Stimulated activated CD4-positive, alpha-beta T cell treated with anti-CD3 and anti-CD28 coated beads, Interleukin-2, amount 100 ng/mL, for 48 hours (primary cell): Measurements from ENCODE around the gene RFX3.

Source experiments
- DNase-seq, 2 donors: peaks; one replicate each; pipeline ENCODE4 v3.0.0-alpha.2; 2020

RFX3 gene

DNA sequence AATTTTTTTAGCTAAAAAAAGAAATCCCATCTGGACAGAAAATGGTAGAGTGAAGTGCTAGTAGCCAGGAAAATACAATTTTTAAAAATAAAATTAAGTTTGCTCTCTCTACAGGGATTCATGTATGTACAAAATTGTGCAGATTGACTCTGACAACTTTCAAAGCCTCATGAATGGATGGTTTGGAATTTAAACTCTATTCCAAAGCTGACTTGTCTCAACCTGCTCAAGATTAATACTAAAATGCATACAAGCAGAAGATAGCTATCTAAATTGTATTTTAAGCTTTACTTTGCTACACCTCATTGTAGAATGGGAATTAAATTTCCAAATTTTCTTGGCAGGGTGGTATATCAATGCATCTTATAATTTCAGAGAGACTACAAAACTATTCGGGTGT lies 257.6 kb downstream of the RFX3 start:
- no peak for DNase-seq

DNA sequence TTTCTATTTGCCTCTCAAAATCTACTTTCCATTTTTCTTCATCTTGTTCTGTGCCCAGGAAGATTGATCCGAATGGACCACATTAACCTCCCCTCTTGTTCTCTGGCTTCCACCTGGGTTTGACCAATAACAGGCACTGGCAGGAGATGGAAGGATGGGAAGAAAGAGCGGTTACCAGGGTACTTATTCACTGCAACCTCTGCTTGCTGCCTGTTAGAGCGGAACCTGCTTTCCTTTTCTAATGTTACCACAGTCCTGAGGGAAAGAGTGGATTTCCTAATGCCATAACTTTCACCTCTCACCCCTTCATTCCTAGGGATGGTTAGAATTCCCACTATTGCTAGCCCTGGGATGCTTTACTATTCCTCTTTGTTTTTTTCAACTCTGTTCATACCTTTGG lies 262.1 kb downstream of the RFX3 start:
- no peak for DNase-seq

DNA sequence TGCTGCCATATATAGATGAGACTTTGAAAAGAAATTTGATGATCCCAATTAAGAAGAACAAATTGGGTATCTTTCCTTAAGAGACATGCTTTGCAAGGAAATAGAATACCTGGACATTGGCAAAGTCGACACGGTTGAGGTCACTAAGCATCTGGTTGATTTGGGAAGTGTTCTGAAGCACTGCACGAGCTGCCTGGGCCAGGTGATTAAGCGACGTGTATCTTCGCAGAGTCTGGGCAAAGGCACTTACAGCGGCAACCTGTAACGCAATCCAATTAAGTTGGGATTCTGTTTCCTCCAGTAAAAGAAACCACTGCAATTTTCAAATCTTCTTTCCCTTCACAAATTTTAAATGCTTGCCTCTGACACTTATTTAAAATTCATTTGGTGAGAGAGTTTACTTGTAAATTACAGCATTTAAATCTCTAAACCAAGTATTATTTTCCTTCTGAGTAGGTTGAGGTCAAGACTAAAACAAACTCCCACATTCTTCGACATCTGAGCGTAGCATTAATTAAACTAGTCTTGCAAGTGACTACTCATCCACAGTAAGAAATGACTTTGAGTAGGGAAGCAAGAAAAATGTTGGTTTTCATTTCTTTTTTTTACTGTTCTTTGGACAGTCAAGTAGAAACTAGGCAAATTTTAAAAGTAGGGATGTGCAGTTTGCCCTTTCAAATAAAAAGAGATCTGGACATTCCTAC lies 262.8 kb downstream of the RFX3 start:
- no peak for DNase-seq

DNA sequence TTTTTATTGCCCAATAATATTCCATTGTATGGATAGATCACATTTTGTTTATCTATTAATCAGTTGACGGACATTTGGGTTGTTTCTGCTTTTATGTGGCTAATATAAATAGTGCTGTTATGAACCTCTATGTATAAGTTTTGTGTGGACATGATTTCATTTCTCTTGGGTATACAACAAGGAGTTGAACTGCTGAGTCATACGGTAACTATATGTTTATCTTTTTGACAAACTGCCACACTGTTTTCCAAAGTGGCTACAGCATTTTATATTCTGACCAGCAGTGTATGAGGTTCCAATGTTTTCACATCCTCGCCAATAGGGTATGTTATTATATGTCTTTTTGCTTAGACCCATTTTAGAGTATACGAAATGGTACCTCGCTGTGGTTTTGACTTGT lies 264.3 kb downstream of the RFX3 start:
- DNase-seq: no peak

DNA sequence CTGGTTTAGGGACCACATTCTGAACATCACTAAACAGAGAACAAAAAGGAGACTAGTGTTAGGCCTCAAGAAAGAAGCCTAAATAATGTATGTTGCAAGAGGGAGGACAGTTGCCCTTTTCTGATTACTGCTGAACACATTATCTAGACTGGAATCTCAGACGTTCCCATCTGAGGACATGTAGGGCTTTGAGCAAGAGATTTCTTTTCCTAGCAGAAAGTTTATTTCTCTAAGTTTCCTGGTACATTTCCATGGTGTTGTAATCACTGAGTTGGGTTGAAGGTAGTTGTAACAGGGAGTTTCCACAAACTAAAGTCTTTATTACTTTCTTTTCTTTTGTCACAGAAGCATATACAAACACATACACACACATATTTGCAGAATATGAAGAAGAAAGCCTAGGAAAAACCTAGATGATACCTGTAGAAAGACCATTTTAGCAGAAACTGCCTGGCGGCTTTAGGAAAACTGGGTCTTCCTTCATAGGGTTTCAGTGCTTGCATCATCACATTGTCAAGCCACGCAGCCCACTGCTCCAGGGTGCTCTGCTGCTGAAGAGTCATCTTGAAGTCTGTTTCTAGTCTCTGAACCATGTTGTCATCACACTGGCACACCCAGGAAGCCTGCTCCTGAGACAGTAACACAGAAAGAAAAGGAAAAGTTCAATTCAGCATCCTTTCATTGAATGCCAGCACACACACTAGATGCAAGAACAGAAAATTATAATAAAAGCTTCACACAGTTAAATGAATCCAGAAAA lies 269.1 kb downstream of the RFX3 start:
- DNase-seq: no peak

DNA sequence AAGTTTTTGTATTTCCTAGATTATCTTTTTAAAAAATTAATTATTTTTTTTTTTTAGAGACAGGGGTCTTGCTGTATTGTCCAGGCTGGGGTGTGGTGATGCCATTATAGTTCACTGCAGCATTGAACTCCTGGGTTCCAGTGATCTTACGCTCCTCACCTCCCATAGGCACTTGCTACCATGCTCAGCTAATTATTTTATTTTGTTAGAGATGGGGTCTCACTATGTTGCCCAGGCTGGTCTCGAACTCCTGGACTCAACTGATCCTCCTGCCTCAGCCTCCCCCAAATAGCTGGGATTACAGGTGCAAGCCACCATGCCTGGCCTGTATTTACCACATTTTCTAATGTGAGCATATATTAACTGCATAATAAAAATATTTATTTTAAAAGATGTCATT lies 274.5 kb downstream of the RFX3 start:
- DNase-seq: no peak

DNA sequence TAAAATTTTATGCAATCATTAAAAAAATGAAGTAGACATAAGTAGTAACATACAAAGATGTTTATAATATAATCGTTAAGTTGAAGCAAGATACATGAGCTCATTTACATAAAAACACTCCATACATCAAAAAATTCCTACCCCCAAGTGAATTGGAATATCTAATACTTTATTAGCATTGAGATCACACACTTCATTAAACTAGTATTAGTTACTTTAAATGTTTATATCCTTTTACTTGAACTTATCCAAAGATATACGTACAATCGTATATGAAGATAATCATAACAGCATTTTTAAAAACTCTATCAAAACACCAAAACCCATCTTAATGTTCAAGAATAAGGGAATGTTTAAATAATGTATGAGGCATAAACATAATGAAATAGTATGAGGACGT lies 275.1 kb downstream of the RFX3 start:
- DNase-seq: no peak

DNA sequence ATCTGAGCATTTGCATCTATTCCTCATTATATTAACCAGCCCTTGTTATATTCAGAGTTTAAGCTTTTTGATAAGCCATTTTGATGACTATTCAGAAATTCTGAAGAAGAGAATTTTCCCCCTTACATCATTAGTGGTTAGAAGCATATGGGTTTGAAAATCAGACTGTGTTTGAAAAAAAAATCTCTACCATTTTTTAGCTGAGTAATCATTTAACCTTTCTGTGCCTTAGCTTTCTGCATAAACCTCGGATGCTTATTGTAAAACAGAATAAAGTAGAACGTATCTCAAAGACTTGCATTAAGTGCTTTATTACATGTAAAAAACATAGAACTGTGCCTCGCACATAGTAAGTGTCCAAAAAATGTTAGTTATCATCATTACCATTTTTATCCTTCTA lies 278.6 kb downstream of the RFX3 start:
- DNase-seq: no peak

DNA sequence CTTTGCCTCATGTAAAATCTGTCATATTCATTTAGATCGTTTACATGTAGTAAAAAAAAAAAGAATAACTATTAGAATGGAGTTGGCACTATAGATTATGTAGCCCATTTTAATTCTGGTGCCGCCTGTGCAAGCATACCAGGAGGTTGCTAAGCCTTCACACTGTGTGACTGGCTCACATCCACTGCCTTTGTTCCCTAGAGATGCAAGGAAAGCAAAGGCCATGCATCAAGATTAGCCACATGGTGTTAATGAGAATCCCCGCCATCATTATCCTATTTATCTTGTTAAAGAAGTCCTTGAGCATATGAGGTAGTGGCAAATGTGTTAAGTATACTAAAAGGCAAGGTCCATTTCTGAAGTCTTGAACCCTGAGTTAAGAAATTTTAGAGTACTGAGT lies 279.6 kb downstream of the RFX3 start:
- no peak for DNase-seq

DNA sequence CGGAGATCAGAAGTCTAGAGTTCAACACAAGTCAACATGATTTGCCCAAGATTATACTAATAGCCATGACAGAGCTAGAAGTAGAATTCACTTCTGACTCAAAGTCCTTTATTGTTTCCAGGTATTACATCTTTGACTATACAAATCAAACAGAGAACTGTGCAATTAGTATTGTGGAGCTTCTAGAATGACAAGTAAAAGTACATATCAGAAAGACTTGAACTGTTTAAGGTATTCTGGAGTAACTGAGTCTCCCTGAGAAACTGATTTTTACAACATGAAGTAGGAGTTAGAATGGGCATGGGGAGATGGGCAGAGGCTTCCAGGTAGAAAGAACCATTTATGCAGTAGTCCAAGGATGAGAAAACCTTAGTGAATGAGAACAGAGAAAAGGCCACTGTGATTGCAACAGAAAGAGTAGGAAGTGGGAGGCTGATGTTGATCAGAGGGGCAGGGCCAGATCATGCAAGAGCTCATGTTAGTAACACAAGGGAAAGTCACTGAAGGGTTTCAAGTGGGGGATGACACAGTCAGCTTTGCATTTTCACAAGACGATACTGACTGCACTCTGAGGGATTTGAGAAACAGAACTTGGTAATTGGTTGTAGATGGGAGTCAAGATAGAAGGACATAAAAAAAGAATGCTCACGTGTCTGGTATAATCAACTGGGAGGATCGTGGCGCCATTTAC lies 280.7 kb downstream of the RFX3 start:
- DNase-seq: no peak

DNA sequence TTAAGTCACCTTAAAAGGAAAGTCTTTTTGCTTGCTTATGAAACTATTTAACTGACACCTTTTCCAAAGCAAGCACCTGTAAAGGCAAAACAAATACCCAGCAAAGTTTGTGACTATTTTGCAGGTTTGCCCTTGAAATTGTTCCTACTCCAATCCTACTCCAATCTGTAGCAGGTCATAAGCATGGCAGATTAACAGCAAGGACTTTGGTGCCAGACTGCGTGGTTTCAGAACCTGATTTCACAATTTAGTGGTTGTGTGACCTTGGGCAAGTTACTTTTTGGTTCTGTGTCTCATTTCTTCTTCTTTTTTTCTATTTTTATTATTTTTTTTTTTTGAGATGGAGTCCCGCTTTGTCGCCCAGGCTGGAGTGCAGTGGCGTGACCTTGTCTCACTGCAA lies 282.1 kb downstream of the RFX3 start:
- no peak for DNase-seq

DNA sequence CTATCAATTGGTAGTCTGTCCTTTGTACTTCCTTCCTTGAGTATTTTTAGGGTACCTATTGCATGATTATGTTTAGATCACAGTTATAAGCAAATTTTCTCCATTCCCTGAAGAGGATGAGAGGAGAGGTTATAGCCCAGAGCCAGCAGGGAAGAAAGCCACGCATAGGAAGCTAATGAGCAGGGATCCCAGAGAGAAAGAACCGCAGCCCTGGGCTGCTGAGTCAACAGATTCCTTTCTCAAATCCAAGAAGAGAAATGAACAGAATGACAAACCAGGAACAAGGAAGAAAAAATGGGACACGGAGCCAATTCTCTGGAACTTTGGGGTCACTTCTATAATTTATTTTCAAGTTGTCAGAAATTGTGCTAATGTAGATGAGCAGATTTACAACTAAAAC lies 284.5 kb downstream of the RFX3 start:
- DNase-seq: no peak

DNA sequence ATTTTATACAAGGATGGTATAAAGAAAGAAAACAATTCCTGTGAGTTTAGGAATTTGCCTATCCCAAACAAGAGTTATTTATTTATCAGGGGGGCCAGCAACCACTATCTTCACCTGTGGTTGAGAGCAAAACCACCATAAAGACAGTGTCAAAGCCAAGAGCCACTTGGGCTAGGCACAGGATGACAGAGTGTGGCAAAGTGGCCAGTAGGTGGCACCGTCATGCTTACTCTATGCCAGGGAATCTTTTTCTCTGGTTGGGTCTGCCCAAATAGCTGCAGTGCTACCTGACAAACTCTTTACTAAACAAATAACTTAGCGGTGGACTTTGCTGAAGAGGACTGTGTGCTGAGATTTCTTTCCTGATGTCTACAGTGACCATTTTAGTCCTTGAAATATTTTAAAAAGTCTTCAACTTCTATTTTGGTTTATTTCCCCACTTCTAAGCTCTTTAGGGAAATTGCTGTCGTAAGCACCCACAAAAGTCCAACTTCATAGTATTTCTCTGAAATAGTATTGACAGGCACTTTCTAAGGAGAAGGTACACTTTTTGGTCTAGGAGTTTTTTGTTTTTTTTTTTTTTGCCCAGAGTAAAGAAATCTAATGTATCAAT lies 285.0 kb downstream of the RFX3 start:
- DNase-seq: peak; percentile 63

DNA sequence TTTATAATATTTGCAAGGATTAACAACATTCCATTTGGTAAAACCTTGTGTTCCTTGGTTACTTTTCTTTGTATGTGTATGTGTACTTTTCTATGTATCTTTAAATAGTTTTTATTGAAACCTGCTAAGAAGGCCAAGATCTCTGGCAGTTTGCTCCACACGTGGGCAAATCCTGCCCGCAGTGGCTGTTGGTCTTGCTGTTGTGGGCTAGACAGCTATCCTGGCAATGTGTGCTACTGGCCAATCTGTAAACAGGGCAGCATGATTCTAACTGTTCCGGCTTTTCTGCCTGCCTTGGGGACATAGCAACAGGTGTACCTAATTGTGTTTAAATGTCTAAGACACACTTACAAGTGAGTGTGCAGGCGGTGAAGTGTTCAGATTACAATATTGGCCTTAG lies 286.6 kb downstream of the RFX3 start:
- DNase-seq: no peak

DNA sequence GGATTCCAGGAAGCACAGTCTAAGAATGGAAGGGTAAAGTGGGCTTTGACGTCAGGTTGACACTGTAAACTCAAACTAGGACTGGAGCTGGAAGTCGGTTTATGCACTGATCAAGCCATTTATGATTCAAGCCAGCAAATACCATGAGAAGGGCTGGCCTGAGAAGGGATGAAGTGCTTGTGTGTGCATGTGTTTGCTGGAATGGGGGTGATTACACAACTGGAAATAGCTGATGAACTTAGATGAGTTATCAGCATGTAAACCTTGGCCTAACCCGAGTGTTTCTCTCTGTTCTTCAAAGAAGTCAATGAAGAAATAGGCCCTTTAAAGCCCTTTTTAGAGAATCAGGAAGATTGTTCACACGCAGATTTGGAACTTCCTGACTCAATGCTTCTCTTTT lies 287.6 kb downstream of the RFX3 start:
- no peak for DNase-seq

DNA sequence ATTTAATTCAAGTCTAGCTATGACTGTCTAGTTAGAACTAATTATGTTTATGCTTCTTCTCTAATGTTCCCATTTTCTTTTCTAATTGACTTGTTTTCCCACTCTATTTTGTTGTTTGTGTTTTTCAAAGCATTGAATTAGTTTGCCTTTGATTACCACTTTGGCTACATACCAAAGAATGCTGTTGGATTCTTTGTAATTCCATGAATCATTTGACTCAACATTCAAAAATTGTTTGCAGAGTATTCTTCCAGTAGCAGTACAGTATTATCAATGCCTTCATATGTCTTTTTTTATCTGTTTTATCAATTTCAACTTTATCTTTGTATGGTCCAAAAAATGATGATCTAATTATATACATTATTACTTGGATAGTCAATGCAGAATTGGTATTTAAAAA lies 288.7 kb downstream of the RFX3 start:
- DNase-seq: no peak

DNA sequence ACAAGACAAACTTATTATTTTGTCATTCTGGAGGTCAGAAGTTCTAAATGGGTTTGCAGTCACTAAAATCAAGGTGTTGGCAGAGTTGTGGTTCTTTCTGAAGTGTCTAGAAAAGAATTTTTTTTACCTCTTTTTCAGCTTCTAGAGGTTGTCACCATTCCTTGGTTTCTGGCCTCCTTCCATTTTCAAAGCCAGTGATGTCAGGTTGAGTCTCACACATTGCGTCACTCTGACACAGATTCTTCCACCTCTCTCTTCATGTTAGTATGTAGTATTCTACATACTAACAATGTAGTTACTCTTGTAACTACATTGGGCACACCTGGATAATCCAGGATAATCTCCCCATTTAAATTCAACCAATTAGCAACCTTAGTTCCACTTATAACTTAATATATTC lies 290.3 kb downstream of the RFX3 start:
- DNase-seq: no peak

DNA sequence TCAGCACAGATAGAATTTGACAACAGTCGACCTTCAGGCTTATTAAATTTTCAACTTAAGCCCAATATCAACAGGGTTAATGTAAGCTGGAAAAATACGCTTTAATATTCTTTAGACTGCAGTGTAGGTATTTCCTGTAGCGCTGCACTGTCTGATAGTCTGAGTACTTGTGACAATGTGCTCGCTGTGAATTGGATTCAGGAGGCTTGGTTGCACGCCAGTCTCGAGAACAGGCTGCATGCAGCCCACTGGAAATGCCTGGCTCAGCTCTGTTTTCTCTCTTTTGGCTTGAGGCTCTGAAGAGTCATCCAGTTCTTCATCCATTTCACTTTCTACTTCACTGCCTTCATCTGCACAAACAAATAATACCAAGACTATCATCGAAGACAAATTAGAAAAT lies 300.9 kb downstream of the RFX3 start:
- DNase-seq: no peak

DNA sequence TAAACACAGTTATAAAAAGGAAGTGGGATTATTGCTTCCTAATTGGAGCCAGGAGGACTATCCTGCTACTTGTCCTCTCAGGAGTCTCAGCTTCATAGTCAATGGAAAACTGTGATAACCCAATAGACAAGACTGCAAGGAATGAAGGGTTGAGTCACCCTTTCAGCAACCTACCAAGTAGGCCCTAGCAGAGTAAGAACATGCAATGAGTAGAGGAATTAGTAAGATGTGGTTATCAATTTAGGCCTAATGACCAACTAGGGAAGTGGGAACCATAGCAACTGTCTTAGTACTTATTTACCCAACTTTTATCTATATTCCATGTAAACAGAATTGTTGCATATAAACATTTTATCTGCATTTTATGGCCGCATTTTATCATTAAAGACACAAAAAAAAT lies 310.1 kb downstream of the RFX3 start:
- no peak for DNase-seq

DNA sequence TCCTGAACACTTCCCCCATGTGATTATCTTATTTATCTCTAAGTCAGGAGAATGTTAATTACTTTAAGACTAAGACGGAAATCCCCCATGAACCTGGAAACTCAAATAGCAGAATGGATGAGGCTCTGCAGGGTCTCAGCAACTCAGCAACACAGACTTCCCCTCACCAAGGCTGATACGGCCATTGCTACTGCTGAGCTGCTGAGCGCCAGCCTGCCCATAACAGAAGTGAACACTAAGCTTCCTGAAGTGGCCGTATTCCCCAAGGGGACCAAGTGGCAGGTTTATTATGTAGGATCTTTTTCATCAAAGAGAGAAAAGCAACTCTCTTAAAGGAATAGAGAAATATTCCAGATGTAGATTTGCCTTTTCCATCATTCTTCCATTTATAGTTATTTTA lies 311.1 kb downstream of the RFX3 start:
- DNase-seq: no peak

DNA sequence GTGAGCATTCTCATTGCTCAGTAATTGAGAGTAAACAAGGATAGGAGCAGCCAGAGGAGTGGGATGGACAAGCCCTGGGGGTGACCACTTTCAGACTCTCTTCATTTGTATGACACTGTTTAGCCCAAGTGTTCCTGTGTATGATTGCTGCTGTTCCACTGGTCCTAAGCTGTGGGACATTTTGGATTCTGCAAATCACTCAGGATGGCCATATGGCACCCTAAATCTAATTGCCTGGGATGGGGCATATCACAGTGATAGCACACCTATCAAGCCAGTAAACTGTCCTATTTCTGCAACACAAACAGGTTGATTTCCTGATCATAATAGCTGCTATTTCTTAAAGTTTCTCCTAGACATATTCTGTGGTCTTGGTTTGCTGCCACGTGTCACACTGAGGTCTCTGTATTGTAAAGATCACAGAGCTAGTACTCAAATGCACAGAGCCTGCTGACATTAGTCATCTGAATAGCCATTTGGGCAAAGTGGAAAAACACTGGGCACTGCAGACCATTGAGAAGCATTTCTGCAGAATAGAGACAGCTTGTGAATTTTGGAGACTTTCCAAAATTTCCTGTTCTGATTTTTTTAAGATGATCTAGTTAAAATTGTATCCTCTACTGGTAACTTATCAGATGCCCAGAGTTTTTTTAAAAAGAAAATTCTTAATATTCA lies 320.2 kb downstream of the RFX3 start:
- no peak for DNase-seq

DNA sequence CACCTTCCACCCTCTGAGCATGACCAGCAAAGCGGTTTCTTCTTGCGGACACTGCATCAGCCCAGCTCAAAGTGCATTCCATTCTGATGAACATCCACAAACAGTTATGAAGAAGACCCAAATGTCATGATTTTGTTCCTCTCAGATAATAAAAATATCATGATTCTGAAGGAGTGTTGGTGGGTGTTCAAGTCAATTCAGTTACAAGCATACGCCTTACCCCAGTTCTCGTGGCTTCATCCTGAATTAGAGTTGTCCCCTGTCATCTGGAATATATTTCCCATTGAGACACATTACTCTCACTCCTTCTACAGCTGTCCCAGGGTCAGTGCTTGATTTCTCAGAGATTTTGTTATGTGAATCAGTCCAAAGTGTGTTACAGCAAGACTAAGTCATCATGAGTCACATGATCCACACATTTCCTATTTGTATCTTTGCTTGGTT lies 325.4 kb downstream of the RFX3 start:
- no peak for DNase-seq

DNA sequence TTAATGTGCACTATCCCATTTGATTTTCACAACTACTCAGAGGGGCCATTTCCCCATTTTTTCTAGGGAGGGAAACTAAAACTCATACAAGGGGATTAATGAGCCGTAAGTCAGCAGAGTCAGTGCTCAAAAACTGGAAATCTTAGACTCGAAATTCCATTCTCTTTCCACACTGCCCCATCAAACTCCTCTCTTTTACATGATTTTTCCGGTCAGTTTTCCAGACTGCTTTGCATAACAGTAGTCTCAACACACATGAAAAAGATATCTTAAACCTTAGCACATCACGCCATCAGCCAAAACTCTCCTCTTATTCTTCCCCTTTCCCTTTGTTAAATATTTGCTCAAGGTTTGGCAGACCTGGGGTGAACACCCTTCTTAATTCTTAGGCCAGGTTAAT lies 332.0 kb downstream of the RFX3 start:
- DNase-seq: no peak
